Measurements from ENCODE around the gene NRN1L.
"Not testable (repeated sequence)": the region's sequence is repeated elsewhere in the genome, so short reads cannot be mapped to it uniquely, and the experiment has no call there.

Gene NRN1L

DNA sequence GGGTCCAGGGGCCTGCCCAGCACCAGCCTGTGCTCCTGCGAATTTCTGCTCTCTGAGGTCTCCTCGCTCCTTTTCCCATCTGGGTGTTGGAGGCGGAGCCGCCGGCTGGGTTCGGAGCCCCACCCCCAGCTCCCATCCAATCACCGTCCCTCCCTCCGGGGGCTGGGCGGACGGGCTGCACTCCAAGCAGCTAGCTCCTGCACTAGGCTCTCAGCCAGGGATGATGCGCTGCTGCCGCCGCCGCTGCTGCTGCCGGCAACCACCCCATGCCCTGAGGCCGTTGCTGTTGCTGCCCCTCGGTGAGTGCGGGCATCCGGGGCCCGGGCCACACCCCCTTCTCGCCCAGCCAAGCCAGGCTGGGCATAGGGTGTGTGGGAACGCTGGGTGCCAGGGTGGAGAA is at the start of gene NRN1L:
NRN1L (plus strand) TSS at position 202 of the 400 bp plus-strand sequence; CDS start at position 221, 19 bp downstream.
- DNase-seq (ENCODE audit: low read depth in 2 of 2, low spot score in 1 of 2): no peak

DNA sequence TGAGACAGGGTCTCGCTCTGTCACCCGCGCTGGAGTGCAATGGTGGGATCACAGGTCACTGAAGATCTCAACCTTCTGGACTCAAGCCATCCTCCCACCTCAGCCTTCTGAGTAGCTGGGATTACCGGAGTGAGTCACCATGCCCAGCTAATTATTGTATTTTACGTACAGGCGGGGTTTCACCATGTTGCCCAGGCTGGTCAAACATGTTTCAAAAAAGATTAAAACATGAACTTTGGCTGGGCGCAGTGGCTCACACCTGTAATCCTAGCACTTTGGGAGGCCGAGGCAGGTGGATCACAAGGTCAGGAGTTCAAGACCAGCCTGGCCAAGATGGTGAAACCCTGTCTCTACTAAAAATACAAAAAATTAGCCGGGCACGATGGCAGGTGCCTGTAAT is 47.5 kb upstream of the NRN1L start:
- DNase-seq (ENCODE audit: low read depth in 2 of 2, low spot score in 1 of 2): not testable (repeated sequence)

DNA sequence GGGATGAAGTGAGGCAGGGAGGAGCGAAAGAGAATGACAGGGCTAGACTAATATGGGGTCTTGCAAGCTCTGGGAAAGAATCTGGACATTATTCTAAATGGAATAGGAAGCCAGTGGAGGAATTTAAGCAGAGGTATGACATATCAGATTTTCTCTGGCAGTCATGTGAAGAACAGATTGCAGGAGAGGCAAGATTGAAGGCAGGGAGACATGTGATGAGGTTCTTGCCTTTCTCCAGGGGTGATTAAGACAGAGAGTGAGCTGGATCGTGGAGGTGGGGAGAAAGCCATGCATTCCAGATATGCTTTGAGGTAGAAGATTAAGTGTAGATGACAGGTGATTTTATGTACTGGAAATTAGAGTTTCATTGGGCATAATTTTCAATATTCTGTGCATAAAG is 46.9 kb upstream of the NRN1L start:
- DNase-seq (ENCODE audit: low read depth in 2 of 2, low spot score in 1 of 2): no peak

DNA sequence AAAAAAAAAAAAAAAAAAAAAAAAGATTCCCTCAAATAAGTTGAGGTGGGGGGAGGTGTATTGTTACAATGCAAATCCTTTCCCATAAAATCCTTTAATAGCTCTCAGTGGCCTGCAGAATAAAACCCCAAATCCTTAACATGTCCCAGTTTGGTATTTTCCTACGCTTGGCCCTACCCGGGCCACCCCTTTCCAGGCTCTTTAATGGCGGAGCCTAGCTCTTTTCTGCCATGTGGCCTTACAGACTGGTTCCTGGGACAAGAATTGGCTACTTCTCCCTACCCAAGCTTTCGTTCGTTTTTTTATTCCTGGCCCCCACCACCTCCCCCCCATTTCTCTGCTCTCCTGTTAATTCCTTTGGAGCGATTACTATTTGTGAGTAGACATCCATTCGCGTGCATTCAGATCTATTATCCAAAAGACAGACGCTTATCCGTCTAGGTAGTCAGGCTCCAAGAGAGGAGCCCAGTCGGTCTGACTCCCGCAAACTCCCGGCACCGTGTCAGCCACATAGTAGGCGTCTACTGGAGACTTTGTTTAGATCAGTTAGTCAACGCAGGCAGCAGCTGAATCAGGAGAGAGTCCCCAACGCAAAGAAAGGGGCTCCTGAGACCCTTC is 43.4 kb upstream of the NRN1L start:
- DNase-seq (ENCODE audit: low read depth in 2 of 2, low spot score in 1 of 2): no peak

DNA sequence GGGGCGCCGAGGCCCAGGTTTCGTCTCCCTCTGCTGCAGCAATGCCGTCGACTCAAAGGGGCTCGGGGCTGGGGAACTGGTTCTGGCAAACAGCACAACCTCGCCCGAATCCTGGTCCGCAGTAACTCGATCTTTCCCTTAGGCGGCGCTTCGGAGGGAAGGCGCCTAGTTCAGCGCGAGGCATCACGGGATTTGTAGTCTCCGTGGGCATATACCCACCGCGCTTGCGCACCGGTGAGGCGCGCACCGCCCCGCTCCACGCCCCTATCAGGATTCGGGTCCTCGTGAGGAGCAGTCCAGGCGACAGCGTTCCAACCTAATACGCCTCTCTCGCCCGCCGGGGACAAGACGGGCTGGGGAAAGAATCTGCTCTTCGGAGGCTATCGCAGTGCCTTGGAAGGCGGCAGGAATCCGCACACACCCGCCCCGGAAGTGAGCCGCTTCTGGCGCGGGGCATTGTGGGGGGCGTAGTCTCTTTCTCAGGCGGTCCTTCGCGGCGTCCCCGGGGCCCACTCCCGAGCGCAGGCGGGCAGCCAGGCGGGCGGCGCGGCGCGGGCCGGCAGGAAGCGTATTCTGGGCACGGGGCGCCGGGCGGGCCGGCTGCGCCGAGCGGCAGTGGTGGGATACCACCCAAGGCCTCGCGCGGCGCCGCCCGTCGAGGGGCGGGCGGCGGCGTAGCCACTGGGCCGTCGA is 42.7 kb upstream of the NRN1L start, which contains the start of gene THAP11:
THAP11 (plus strand) TSS at position 505 of the 693 bp plus-strand sequence. CDS start 235 bp downstream, outside the sequence.
- DNase-seq (ENCODE audit: low read depth in 2 of 2, low spot score in 1 of 2): peak; percentile 86 to 87

DNA sequence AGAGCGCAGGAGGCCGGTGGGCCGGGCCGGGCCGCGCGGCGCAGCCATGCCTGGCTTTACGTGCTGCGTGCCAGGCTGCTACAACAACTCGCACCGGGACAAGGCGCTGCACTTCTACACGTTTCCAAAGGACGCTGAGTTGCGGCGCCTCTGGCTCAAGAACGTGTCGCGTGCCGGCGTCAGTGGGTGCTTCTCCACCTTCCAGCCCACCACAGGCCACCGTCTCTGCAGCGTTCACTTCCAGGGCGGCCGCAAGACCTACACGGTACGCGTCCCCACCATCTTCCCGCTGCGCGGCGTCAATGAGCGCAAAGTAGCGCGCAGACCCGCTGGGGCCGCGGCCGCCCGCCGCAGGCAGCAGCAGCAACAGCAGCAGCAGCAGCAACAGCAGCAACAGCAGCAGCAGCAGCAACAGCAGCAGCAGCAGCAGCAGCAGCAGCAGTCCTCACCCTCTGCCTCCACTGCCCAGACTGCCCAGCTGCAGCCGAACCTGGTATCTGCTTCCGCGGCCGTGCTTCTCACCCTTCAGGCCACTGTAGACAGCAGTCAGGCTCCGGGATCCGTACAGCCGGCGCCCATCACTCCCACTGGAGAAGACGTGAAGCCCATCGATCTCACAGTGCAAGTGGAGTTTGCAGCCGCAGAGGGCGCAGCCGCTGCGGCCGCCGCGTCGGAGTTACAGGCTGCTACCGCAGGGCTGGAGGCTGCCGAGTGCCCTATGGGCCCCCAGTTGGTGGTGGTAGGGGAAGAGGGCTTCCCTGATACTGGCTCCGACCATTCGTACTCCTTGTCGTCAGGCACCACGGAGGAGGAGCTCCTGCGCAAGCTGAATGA is 42.0 kb upstream of the NRN1L start:
- peak in 1 of 2 donors; percentile 20 for DNase-seq (ENCODE audit: low read depth in 2 of 2, low spot score in 1 of 2)

DNA sequence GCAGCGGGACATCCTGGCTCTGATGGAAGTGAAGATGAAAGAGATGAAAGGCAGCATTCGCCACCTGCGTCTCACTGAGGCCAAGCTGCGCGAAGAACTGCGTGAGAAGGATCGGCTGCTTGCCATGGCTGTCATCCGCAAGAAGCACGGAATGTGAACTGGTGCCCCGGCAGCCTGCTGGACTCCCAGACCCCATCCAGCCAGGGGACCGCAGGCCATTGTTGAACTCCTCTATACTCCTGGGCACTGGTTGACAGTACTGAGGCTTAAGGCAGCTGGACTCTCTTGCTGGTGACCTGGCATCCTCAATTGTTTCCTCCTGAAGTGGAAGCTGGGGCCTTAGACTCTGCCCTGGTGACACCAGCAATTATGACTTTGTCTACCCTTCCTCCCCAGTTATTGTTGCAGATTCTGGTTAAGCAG is 41.3 kb upstream of the NRN1L start:
- DNase-seq (ENCODE audit: low read depth in 2 of 2, low spot score in 1 of 2): no peak

DNA sequence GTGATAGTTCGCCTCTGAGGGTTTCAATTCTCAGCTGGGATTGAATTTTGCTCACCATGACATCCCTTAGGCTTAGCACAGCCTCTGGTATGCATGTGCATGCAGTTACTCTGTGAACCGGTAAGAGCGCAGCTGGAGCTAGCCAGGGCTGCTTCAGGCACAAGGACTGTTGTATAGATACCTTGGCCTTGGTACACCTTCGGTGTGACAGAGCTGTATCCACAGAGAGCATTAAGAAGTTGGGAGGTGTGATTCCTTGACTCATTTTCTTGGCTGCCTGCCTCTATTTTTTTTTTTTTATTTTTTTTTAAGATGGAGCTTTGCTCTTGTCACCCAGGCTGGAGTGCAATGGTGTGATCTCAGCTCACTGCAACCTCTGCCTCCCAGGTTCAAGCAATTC is 40.2 kb upstream of the NRN1L start:
- no peak for DNase-seq (ENCODE audit: low read depth in 2 of 2, low spot score in 1 of 2)

DNA sequence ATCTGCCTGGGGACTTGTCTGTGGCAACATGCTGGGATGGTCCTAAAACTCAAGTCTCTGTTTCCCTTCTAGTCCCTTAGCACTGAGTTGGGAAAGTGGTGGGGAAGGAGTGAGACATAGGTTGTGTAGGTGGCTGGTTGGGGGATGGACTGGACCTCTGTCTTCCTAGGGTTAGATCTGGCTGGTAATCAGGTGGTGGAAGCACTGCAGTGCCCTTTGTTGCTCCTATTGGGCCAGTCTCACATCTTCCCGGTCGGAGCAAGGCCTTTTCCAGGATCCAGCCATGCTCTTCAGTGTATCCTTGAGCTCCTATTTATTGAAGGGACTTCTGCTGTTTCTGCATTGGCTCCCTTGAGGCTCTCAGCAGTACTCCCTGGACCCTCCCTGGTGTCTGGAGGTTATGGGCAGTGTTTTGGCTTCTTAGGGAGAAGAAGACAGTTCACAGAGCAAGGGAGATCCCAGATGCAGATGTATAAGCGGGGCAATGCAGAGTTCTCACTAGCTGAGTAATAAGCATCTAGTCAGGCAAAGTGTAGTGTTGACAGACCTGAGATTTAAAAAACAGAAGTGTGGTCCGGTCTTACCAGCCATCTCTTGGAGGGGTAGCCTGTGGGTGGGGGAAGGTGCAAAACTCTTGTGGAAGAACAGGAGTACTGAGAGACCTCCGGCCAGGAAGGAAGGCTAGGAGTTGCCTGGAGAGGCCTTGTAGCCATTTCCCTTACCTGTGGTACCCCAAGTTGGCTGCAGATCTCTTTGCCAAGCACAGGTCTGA is 39.2 kb upstream of the NRN1L start:
- no peak for DNase-seq (ENCODE audit: low read depth in 2 of 2, low spot score in 1 of 2)

DNA sequence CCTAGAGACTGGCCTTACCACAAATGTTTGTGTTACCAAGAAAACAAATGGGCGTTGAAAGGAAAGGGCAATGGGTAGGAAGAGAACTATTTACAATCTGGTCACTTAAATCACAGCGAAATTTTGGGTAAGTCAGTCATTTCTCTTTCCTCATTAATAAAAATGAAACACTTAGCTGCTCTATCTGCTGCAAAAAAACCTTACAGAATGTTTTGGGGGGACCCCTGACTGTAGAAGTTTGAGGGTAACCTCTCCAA is 38.7 kb upstream of the NRN1L start:
- no peak for DNase-seq (ENCODE audit: low read depth in 2 of 2, low spot score in 1 of 2)

DNA sequence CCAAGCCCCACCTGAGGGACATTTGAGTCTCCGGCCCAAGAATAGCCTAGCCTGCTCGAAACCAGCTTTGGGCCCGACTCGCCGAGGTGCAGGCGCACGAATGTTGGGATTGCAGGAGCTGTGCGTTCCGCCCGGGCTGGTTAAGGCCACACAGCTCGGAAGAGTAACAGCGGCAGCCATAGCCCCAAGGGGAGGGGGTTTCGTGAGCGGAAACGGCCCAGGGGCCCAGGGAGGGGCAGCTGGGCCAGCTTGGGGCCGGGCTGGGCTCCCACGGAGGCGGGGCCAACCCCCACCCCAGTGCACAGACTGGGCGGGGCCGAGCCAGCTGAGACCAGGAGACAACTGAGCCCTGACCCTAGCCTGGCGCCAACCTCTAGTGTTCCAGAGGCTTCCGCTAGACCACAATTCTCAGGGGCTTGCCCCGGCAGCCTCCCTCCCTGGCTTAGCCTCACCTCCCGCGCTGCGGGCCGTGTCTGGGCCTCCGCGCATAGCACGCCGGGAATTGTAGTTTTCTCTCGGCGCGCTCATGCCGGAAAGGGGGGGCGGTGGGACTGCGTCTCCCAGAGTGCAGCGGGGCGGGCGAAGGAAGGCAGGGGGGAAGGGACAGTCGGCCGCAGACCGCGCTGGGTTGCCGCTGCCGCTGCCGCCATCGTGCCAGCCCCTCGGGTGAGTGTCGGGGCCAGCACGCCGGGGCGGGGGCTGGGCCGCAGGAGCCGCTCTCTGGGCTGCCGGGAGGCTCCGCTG is 38.2 kb upstream of the NRN1L start, which contains the start of gene NUTF2:
NUTF2 (plus strand) TSS at position 614 of the 744 bp plus-strand sequence. CDS start 18,198 bp downstream, outside the sequence.
- peak; percentile 88 to 90 for DNase-seq (ENCODE audit: low read depth in 2 of 2, low spot score in 1 of 2)

DNA sequence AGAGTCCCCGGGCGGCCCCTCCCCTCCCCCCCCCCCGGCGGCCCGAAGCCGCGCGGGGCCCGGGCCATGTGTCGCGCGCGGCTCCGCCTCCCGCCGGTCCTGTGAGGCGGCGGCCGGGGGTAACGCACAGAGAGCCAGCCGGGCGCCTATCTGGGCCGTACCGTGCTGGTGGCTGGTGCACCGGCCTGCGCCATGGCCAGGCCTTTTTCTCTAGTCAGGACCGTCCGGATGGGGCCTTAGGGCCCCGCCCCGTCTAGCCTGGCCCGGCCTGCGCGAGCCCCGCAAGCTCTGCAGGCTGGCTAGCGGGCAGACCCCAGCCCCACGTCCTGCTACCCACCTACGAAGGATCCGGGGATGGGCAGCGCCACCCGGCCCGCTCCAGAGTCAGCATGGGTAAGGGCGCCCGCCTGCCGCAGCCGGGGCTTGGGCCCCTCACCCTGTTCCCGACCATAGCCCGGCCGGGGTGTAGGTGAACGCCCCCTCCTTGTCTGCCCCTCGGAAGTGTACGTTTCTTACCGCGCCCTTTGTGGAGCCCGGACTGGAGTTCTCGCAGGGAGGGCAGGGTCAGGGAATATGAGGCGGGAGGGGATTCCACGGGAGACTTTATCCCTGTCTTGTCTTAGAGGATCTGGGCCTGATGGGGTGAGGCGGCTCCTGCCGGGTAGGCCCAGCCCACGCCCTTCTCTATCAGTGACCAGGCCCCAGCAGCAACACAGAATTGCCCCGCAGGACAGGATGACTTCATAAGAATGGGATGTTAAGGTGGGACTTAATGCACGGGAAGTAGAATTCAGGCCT is 37.4 kb upstream of the NRN1L start, which contains the start of gene CENPT:
CENPT (minus strand) TSS at position 630 of the 798 bp plus-strand sequence. CDS start 13,834 bp downstream, outside the sequence.
- DNase-seq (ENCODE audit: low read depth in 2 of 2, low spot score in 1 of 2): no peak

DNA sequence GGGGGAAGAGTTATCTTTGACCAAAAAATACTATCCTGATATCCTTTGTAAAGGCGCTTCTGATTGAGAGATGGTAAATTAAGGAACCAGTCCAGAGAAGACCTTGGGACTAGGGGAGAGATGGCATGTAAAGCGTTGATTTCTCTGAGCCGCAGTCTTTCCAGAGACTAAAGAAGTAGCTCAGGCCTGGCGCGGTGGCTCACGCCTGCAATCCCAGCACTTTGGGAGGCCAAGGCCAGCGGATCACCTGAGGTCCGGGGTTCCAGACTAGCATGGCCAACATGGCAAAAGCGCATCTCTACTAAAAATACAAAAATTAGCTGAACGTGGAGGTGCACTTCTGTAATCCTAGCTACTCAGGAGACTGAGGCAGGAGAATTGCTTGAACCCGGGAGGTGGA is 36.6 kb upstream of the NRN1L start:
- no peak for DNase-seq (ENCODE audit: low read depth in 2 of 2, low spot score in 1 of 2)

DNA sequence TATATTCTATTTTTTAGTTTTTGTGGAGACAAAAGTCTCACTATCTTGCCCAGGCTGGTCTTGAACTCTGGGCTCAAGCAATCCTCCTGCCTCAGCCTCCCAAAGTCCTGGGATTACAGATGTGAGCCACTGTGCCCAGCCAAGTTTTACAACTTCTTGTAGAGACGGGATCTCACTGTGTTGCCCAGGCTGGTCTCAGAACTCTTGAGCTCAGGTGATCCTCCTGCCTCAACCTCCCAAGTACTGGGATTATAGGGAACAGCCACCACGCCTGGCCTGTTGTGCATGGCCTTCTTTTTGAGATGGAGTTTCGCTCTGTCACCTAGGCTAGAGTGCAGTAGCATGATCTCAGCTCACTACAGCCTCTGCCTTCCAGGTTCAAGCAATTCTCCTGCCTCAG is 31.0 kb upstream of the NRN1L start:
- DNase-seq (ENCODE audit: low read depth in 2 of 2, low spot score in 1 of 2): no peak

DNA sequence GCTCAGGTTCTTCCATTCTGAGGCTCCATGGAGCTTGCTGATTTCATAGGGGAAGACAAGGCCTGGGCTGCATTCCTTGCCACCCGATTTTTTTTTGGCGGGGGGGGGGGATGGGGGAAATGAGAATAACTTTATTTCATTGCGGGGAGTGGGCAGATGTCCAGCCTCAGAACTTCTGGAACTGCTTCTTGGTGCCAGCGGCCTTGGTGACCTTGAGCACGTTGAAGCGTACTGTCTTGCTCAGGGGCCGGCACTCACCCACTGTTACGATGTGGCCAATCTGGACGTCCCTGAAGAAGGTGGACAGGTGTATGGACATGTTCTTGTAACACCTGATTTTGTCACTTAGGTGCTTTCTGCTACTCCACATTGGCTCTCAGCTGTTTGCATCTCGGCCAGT is 28.9 kb upstream of the NRN1L start:
- DNase-seq (ENCODE audit: low read depth in 2 of 2, low spot score in 1 of 2): no peak

DNA sequence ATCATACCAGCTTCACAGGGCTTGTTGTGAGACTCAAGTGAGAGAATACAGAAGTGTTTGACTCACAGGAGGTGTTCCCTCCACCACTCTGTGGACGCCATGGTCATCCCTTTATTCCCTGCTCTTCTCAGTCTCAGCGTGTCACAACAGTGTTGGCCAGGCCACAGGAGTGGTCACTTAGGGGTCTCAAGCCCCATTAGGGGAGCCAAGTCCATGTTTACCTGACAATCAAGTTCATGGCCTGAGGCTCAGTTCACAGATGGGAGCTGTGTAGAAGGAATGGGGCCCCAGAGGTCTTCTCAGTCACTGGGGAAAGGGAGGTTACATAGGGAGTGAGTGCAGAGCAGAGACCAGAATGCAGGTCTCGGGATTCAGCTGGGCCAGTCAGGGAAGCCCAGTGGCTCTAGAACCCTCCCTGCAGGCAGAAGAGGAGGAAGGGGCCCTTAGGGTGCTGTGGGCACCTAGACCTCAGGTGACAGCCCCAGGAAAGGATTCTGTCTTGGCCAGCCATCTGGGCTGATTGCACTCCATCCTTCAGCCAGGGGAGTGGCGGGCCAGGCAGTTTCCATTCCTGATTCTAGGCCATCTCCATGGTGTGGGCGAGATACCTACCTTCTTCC is 27.6 kb upstream of the NRN1L start:
- no peak for DNase-seq (ENCODE audit: low read depth in 2 of 2, low spot score in 1 of 2)

DNA sequence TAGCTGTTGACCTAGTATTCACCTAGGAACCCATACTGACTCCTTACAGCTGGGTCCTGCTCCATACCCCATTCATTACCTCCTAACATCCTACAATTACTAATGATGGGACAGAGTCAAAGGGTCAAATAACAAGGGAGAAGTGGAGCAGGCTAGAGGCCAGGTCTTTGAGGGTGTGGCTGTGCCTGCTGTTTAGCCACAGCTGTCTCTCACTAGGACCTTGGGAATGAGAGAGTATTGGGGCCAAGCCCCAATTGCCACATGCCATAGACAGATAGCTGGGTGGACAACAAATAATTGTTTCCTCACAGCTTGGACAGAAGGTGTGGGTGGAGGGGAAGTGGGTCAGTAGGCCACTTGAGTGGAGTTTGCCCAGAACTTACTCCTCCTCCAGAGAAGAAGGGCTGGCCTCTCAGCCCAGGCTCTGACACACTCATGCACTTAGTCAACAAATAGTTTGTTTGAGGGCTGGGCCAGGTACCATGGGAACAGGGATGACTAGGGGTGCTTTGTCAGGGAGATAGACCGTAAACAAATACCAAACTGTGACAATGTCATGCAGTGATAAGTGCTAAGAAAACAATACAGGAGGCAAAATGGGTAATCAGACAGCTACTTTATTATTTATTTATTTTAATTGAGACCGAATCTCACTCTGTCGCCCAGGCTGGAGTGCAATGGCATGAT is 27.0 kb upstream of the NRN1L start:
- no peak for DNase-seq (ENCODE audit: low read depth in 2 of 2, low spot score in 1 of 2)

DNA sequence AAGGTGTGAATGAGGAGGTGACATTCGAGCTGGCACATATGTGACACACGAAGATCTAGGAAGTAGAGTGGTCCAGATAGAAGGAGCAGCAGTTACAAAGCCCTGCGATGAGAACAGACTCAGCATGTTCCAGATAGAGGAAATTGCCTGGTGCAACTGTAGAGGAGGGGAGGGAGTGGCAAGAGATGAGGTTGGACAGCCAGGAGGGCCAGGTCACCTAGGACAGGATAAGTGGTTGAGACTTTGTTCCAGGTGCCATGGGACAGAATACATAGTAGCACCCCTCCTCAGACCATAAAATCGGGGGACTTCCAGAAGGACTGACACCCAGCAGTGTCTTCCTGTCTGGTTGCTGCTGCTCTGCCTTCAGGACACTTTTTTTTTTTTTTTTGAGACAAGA is 26.2 kb upstream of the NRN1L start:
- no peak for DNase-seq (ENCODE audit: low read depth in 2 of 2, low spot score in 1 of 2)

All from stimulated activated CD8-positive, alpha-beta memory T cell treated with anti-CD3 and anti-CD28 coated beads, Interleukin-4, amount 100 ng/mL, for 4 hours (primary cell).